ENCODE measurements around the gene CDK14.
A peak's percentile ranks its signal among the peaks of the same experiment; 100 is the strongest.

Gene CDK14

DNA sequence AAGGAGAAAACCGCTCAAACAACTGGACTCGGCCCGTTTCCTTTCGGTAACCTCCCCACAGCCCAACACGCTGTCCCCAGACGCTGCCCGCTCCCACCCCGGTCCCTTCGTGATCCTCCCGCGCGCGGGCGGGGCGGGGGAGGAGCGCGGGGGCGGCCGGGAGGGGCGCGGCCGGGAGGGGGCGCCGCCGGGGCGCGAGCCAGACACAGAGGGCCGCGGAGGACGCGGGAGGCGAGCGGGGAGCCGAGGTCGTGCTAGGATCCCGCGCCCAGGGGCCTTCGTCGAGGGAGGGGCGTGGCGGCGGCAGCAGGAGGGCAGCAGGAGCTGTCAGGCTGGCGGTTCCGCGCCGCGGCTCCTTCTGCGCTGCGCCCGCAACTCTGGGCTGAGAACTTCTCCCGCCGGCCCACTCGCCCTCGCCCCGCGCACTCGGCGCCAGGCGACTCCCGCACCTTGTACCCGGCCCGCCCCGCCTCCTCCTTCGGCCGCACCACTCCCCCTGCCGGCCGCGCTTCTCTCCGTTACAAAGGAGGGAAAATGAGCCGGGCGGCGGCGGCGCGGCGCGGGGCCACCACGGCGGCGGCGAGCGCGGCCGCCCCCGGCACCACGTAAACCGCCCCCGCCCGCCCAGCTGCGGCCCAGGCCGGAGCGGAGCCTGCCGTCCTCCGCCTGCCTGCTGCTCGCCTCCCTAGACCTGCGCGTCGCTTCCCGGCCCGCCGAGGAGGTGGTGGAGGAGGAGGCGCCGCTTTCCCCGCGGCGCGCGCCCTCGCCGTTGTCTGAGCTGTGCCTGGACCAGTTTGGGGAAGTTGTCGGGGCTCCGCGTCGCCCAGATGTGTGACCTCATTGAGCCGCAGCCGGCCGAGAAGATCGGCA is at the start of gene CDK14:
Gene CDK14 (plus strand): TSS at position 521 of the 870 bp plus-strand sequence. CDS start 307 bp downstream, at position 828.
- no peaks in the 10 kb centered on the region for H3K36me3 ChIP-seq (ENCODE audit: control insufficient read depth, insufficient read depth, low read length)
- peak within 1 kb of the TSS; percentile 86 for H3K27ac ChIP-seq (ENCODE audit: low read depth, low read length)
- H3K4me1 ChIP-seq (ENCODE audit: control insufficient read depth, insufficient read depth, low read length), result peaks cover 3% of the 10 kb centered on the region
- no peaks in the 10 kb centered on the region for H3K27me3 ChIP-seq (ENCODE audit: control insufficient read depth, insufficient read depth, low read length)
- H3K9ac ChIP-seq (ENCODE audit: low read length), result peak within 1 kb of the TSS; percentile 43
- H3K4me3 ChIP-seq (ENCODE audit: low read length), result peak within 1 kb of the TSS; percentile 86

DNA sequence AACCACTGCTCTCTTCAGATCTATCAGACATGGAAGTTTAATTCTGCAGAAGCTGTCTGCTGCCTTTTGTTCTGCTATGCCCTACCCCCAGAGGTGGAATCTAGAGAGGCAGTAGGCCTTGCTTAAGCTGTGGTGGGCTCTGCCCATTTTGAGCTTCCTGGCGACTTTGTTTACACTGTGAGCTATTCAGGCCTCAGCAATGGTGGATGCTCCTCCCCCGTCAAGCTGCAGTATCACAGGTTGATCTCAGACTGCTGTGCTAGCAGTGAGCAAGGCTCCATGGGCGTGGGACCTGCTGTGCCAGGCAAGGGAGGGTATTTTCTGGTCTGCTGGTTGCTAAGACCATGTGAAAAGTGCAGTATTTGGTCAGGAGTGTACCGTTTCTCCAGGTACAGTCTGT is 45.1 kb upstream of the CDK14 start:
- no peak overlapping the region for H3K4me3 ChIP-seq (ENCODE audit: low read length)
- H3K9ac ChIP-seq (ENCODE audit: low read length), result no peak overlapping the region
- H3K4me1 ChIP-seq (ENCODE audit: control insufficient read depth, insufficient read depth, low read length), result no peaks in the 10 kb centered on the region
- H3K36me3 ChIP-seq (ENCODE audit: control insufficient read depth, insufficient read depth, low read length), result no peaks in the 10 kb centered on the region
- no peak overlapping the region for H3K27ac ChIP-seq (ENCODE audit: low read depth, low read length)
- H3K27me3 ChIP-seq (ENCODE audit: control insufficient read depth, insufficient read depth, low read length), result no peaks in the 10 kb centered on the region

DNA sequence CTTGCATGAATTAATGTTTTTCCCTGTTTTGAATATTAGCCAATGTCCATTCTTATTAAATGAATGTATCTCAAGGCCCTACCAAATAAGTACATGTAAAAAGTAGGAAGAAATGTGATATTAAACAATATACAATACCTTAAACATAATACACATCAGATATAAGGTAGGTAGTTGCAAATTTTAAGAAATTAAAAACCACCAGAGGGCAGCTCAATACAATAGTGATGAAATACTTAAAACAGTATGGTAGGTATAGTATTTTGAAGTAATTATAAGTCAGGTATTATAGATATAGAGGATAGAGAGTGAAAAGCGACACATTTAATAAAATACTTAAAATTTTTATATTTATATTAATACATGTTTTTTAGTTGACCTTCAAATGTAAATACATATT is 43.6 kb upstream of the CDK14 start:
- no peaks in the 10 kb centered on the region for H3K27me3 ChIP-seq (ENCODE audit: control insufficient read depth, insufficient read depth, low read length)
- no peak overlapping the region for H3K27ac ChIP-seq (ENCODE audit: low read depth, low read length)
- H3K9ac ChIP-seq (ENCODE audit: low read length), result no peak overlapping the region
- H3K4me1 ChIP-seq (ENCODE audit: control insufficient read depth, insufficient read depth, low read length), result no peaks in the 10 kb centered on the region
- H3K4me3 ChIP-seq (ENCODE audit: low read length), result no peak overlapping the region
- no peaks in the 10 kb centered on the region for H3K36me3 ChIP-seq (ENCODE audit: control insufficient read depth, insufficient read depth, low read length)

DNA sequence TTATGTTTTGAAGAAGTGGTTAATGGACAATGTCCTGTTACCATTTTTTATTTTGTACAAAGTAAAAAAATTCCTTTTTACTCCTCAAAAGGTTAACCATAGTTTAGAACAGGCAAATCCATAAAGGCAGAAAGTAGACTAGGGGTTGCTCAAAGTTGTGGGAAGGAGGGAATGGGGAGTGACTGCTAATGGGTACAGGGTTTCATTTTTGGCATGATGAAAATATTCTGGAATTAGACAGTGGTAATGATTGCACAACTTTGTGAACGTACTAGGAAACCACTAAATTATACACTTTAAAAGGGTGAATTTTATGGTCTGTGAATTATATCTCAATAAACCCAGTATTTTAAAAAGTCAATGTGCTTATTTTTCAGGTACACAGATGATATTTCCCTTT is 35.4 kb upstream of the CDK14 start:
- Histone ChIP-seq H3K9ac (ENCODE audit: low read length) (no peak overlapping the region), H3K27ac (ENCODE audit: low read depth, low read length) (no peak overlapping the region), H3K4me3 (ENCODE audit: low read length) (no peak overlapping the region), H3K27me3 (ENCODE audit: control insufficient read depth, insufficient read depth, low read length) (no peaks in the 10 kb centered on the region), H3K36me3 (ENCODE audit: control insufficient read depth, insufficient read depth, low read length) (no peaks in the 10 kb centered on the region), H3K4me1 (ENCODE audit: control insufficient read depth, insufficient read depth, low read length) (peaks cover 2% of the 10 kb centered on the region)

DNA sequence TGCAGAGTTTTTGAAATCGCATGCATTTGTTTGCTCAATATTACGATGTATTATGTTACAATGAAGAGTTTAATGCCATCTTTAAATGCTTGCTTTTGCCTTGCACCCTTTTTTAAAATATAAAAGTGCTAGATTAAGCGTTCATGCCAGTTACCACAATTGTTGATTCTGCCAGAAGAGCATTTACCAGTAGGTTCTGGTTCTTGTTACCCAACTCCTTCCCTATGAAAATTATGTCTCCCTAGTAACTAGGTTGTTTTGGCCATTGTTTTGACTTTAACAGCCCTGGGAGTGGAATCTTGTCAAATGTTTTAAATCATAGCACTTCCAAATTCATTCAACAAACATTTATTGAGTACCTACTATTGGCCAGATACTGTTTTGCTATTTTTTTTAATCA is 32.8 kb upstream of the CDK14 start:
- H3K9ac ChIP-seq (ENCODE audit: low read length), result no peak overlapping the region
- no peaks in the 10 kb centered on the region for H3K27me3 ChIP-seq (ENCODE audit: control insufficient read depth, insufficient read depth, low read length)
- no peaks in the 10 kb centered on the region for H3K36me3 ChIP-seq (ENCODE audit: control insufficient read depth, insufficient read depth, low read length)
- H3K27ac ChIP-seq (ENCODE audit: low read depth, low read length), result no peak overlapping the region
- H3K4me3 ChIP-seq (ENCODE audit: low read length), result no peak overlapping the region
- H3K4me1 ChIP-seq (ENCODE audit: control insufficient read depth, insufficient read depth, low read length), result peaks cover 2% of the 10 kb centered on the region

DNA sequence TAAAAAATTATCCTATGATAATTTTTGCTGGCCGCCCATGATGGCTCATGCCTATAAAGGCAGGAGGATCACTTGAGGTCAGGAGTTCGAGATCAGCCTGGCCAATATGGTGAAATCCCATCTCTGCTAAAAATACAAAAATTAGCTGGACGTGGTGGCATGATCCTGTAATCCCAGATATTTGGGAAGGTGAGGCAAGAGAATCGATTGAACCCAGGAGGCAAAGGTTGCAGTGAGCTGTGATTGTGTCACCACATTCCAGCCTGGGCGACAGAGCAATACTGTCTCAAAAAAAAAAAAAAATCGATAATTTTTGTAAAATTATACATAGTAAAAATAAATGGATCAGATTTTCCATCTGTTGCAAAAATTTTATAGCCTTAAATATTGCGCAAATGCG is 31.7 kb upstream of the CDK14 start:
- H3K27ac ChIP-seq (ENCODE audit: low read depth, low read length), result no peak overlapping the region
- no peak overlapping the region for H3K4me3 ChIP-seq (ENCODE audit: low read length)
- H3K4me1 ChIP-seq (ENCODE audit: control insufficient read depth, insufficient read depth, low read length), result peaks cover 2% of the 10 kb centered on the region
- H3K27me3 ChIP-seq (ENCODE audit: control insufficient read depth, insufficient read depth, low read length), result no peaks in the 10 kb centered on the region
- no peak overlapping the region for H3K9ac ChIP-seq (ENCODE audit: low read length)
- H3K36me3 ChIP-seq (ENCODE audit: control insufficient read depth, insufficient read depth, low read length), result no peaks in the 10 kb centered on the region

DNA sequence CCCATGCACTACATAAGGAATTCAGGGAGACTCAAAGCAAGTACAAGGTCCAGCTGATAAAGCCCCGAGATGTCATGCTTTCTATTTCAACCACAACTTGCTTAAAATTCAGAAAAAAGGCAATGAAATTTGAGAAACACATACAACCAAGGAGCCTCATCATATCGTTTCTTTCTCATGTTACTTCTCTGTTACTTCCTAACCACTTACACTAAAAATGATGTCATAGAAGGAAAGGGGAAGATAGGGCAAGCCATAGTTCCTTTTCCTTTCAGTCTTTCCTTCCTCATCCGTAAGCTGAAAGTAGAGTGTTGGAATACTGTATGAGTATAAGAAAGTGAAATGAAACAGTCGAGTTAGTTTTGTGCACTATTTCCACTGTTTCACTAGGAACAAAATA is 27.9 kb upstream of the CDK14 start:
- no peak overlapping the region for H3K9ac ChIP-seq (ENCODE audit: low read length)
- no peaks in the 10 kb centered on the region for H3K27me3 ChIP-seq (ENCODE audit: control insufficient read depth, insufficient read depth, low read length)
- no peaks in the 10 kb centered on the region for H3K36me3 ChIP-seq (ENCODE audit: control insufficient read depth, insufficient read depth, low read length)
- H3K27ac ChIP-seq (ENCODE audit: low read depth, low read length), result no peak overlapping the region
- H3K4me1 ChIP-seq (ENCODE audit: control insufficient read depth, insufficient read depth, low read length), result peaks cover 2% of the 10 kb centered on the region
- no peak overlapping the region for H3K4me3 ChIP-seq (ENCODE audit: low read length)

DNA sequence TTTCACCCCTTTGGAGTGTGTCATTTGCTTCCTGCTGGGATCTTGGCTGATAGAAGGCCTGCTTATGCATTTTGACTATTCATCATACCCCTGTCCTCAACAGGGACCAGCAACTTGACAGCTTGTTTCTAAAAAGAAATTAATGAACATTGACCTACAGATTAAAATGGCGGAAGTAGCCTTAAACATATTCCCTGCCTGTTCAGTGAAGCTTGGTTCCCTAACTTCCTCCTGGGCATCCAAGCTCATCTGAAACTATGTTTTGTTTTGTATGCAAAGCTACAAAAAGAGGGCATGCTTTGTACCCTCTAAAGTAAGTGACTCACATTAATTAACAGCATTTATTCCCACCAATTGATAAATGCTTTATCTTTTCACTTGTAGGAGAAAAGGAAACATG is 26.8 kb upstream of the CDK14 start:
- H3K36me3 ChIP-seq (ENCODE audit: control insufficient read depth, insufficient read depth, low read length), result no peaks in the 10 kb centered on the region
- H3K4me3 ChIP-seq (ENCODE audit: low read length), result no peak overlapping the region
- H3K9ac ChIP-seq (ENCODE audit: low read length), result no peak overlapping the region
- no peaks in the 10 kb centered on the region for H3K4me1 ChIP-seq (ENCODE audit: control insufficient read depth, insufficient read depth, low read length)
- H3K27me3 ChIP-seq (ENCODE audit: control insufficient read depth, insufficient read depth, low read length), result no peaks in the 10 kb centered on the region
- H3K27ac ChIP-seq (ENCODE audit: low read depth, low read length), result no peak overlapping the region

DNA sequence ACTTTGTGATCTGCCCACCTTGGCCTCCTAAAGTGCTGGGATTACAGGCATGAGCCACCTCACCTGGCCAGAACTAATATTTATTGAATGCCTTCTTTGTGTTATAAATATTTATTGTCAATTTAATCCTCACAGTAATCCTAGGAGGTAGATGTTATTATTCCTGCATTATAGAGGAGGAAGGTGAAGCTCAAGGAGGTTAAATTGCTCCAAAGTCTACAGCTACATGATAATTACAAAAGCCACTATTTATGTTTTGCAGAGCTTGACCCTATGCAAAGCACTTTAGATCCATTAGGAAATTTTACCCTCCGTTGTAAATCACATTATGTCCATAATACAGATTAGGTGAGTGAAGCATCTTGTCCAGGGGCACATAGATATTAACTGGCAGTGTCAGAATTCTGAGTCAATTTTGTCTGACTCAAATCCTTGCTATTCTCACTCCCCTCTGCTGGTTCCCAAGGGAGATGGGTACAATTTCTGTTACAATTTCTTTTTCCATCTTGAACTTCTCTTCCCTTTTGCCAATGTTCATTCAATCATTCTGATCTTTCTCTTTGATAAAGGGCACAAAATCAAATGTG is 25.7 kb upstream of the CDK14 start:
- H3K9ac ChIP-seq (ENCODE audit: low read length), result no peak overlapping the region
- no peaks in the 10 kb centered on the region for H3K36me3 ChIP-seq (ENCODE audit: control insufficient read depth, insufficient read depth, low read length)
- H3K27ac ChIP-seq (ENCODE audit: low read depth, low read length), result no peak overlapping the region
- H3K4me1 ChIP-seq (ENCODE audit: control insufficient read depth, insufficient read depth, low read length), result no peaks in the 10 kb centered on the region
- no peak overlapping the region for H3K4me3 ChIP-seq (ENCODE audit: low read length)
- H3K27me3 ChIP-seq (ENCODE audit: control insufficient read depth, insufficient read depth, low read length), result no peaks in the 10 kb centered on the region

DNA sequence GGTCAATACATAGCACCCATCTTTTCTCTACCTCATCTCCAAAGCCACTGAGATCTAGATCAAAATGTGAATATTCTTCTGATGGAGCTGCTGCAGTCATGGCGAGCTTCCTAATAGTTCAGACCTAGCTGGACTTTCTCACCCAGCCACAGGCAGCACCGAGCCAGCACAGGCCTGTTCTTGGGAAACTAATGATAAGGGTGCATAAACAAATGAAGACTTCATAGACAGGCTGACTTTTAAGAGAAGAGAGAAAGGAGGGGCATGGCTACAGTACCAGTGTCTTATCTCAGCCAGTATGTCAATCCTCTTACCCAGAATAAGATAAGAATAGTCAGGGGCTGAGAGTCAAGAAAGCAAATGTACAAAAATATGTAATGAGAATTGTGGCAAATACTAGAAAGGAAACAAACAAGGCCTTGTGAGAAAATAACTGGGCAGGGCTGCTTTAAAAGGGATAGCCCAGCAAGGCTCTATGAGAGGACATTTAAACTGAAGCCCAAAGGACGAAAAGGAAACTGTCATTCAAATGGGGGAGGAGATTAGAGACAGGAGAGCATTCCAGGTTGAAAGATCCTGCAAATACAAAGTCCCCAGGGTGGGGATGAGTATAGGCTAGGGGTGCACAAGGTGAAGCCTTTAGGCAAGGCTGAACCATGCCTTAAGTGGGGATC is 21.8 kb upstream of the CDK14 start:
- no peak overlapping the region for H3K27ac ChIP-seq (ENCODE audit: low read depth, low read length)
- no peaks in the 10 kb centered on the region for H3K27me3 ChIP-seq (ENCODE audit: control insufficient read depth, insufficient read depth, low read length)
- no peak overlapping the region for H3K9ac ChIP-seq (ENCODE audit: low read length)
- H3K4me3 ChIP-seq (ENCODE audit: low read length), result no peak overlapping the region
- H3K4me1 ChIP-seq (ENCODE audit: control insufficient read depth, insufficient read depth, low read length), result no peaks in the 10 kb centered on the region
- no peaks in the 10 kb centered on the region for H3K36me3 ChIP-seq (ENCODE audit: control insufficient read depth, insufficient read depth, low read length)

DNA sequence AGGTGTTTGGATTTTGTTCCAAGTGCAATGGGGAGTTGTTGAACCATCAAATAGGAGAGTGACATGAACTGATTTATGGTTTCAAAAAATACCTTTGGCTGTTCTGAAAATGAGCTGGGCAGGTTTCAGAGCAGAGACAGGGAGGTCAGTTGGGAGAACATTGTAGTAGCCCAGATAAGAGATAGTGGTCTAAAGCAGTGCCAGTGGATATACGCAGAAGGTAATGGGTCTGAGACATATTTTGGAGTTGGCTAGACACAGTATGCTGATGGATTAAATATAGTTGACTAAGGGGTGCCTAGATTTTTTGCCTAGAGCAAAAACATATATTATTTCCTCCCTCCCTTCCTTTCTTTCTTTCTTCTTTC is 21.3 kb upstream of the CDK14 start:
- Histone ChIP-seq H3K27me3 (ENCODE audit: control insufficient read depth, insufficient read depth, low read length) (no peaks in the 10 kb centered on the region), H3K36me3 (ENCODE audit: control insufficient read depth, insufficient read depth, low read length) (no peaks in the 10 kb centered on the region), H3K4me1 (ENCODE audit: control insufficient read depth, insufficient read depth, low read length) (no peaks in the 10 kb centered on the region), H3K4me3 (ENCODE audit: low read length) (no peak overlapping the region), H3K9ac (ENCODE audit: low read length) (no peak overlapping the region), H3K27ac (ENCODE audit: low read depth, low read length) (no peak overlapping the region)

DNA sequence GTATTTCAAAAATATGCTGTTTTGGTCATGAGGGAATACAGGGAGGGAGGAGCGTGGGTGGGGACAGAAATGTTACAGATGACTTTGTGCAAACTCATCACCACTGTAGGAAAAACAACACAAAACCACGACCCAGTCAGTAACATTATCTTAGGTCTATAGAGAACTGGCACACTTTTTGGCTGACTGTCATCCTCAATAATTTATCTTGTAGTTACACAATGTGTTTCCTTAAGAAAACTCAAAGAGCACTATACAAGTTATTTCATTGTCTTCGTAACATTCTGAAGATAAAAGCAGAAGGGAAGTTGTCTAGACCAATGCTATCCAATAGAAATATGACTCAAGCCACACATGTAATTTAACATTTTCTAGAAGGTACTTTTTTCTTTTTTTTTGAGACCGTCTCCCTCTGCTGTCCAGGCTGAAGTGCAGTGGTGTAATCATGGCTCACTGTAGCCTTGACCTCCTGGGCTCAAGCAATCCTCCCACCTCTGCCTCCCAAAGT is 16.9 kb upstream of the CDK14 start:
- Histone ChIP-seq H3K4me3 (ENCODE audit: low read length) (no peak overlapping the region), H3K27ac (ENCODE audit: low read depth, low read length) (no peak overlapping the region), H3K27me3 (ENCODE audit: control insufficient read depth, insufficient read depth, low read length) (no peaks in the 10 kb centered on the region), H3K4me1 (ENCODE audit: control insufficient read depth, insufficient read depth, low read length) (no peaks in the 10 kb centered on the region), H3K9ac (ENCODE audit: low read length) (no peak overlapping the region), H3K36me3 (ENCODE audit: control insufficient read depth, insufficient read depth, low read length) (no peaks in the 10 kb centered on the region)
